Metanephros (tissue), 1 donor: ENCODE data around the gene DHX38. TPM values are rescaled to one million over a fixed set of nuclear protein-coding genes. Genes with fewer than 3 reads are reported as not detected.

Source experiments
- total RNA-seq: library from RNA; depleted of rRNA; stranded (reverse); fragments of >200 nt; gene quantifications from one replicate; pipeline ENCODE4 v1.2.3, GENCODE V29; 2014

The DHX38 gene
- 50.5 TPM for total RNA-seq

DNA sequence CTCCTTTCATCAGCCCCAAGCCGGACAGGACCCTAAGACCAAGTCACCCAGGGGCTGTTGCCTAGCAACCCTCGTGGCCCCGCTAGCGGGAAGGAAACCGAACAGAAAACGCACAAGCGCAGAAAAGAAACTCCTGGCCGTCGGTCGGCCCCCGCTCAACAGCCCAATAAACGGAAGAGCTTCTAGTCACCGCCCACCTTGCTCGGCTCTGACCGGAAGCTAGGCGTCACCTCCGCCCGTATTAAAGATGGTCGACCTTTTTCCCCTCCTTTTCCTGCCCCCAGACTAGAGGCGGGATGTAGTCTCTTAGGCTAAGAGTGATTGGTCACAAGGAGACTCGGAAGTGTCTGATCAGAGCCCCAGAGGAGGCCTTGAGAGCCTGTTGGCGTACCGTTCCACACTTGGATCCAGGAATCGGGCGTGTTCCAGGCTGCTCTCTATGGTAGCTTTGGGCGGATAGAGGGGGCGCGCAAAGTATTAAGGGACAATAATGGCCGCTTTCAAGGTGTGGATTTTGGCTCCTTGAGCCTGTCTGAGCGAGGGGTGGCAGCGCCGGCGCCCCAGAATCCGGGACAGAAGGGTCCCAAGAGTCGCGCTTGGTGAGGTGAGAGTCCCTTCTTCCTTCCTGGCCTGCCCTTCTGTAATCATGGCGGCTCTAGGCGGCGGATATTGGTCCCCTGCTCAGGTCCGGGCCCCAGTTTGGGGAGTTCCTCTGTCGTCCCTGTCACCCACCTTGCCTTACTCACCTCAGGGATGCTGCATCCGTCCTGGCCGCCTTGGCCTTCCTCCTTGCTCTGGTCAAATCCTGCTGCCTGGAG lies at the start of gene DHX38, which contains the start of gene TXNL4B:
Gene DHX38 (plus strand): TSS at position 400 of the 818 bp plus-strand sequence. CDS start 2,311 bp downstream, outside the sequence.
Gene TXNL4B (minus strand): TSS at position 173 of the 818 bp plus-strand sequence. CDS start 2,871 bp downstream, outside the sequence.

DNA sequence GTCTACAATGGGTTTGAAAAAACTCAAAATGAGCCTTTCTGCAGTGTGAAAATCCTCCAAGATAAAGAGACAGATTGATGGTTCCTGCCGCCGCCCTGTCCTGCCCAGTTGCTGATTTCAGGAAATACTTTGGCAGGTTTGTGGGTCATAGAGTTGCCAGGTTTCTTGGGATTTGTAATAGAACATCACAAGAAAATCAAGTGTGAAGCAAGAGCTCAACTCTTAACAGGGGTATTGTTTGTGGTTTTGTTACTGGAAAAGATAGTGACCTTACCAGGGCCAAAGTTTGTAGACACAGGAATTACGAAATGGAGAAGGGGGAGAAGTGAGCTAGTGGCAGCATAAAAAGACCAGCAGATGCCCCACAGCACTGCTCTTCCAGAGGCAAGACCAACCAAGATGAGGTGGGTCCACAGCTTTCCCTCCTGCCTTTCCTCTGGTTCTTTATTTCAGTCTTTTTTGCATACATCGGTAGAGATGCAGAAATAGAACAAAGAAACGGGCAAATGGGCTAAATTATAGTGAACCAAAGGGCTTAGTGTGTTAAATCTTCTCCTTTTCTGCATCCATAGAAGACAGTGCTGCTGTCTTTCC lies 39.3 kb upstream of the DHX38 start, which contains the start of gene HP:
Gene HP (plus strand): TSS at position 252 of the 594 bp plus-strand sequence. CDS start 148 bp downstream, at position 400.

Other genes with a start within 250 kb of the DHX38 start
- 25.4 TPM for gene ATXN1L, start 247.9 kb upstream of the DHX38 start, total RNA-seq
- 14.6 TPM for gene ZNF821, start 209.7 kb upstream of the DHX38 start, total RNA-seq
- gene IST1, start 198.3 kb upstream of the DHX38 start, total RNA-seq, result 247 TPM
- gene PKD1L3, start 93.4 kb upstream of the DHX38 start, total RNA-seq, result 0.29 TPM
- gene DHODH, start 85.1 kb upstream of the DHX38 start, total RNA-seq, result 13.0 TPM
- 4.3 TPM for gene HP, start 39.3 kb upstream of the DHX38 start, total RNA-seq
- gene HPR, start 30.6 kb upstream of the DHX38 start, total RNA-seq, result not detected
- gene TXNL4B, start 227 bp upstream of the DHX38 start, total RNA-seq, result 13.3 TPM
- gene PMFBP1, start 78.3 kb downstream of the DHX38 start, total RNA-seq, result 1.9 TPM